ENCODE data around the gene MANSC1. TPM values are rescaled to one million over a fixed set of nuclear protein-coding genes. Genes with fewer than 3 reads are reported as not detected.

Gene MANSC1
- total RNA-seq (10 to 100 TPM in 8 of 9 donors, 1 to 10 TPM in 1; 6.3 to 25.3 (median 16.5) TPM), polyA plus RNA-seq (10 to 100 TPM in 1 of 3 donors, 1 to 10 TPM in 2; 3.9 to 24.3 (median 8.1) TPM)
- long read RNA-seq, donor 1, full-length matches to known transcripts, result 10 of 10 reads
- long read RNA-seq, donor 1, partial matches to known transcripts, result 0 of 10 reads
- long read RNA-seq, donor 1, other reads (novel, unspliced or antisense), result 0 of 10 reads
- long read RNA-seq, donor 2, full-length matches to known transcripts, result 1 of 1 reads
- long read RNA-seq, donor 2, partial matches to known transcripts, result 0 of 1 reads
- long read RNA-seq, donor 2, other reads (novel, unspliced or antisense), result 0 of 1 reads
- long read RNA-seq, donor 3, full-length matches to known transcripts, result 7 of 12 reads
- long read RNA-seq, donor 3, partial matches to known transcripts, result 0 of 12 reads
- long read RNA-seq, donor 3, other reads (novel, unspliced or antisense), result 5 of 12 reads
- long read RNA-seq, donor 4, full-length matches to known transcripts, result 10 of 11 reads
- long read RNA-seq, donor 4, partial matches to known transcripts, result 1 of 11 reads
- long read RNA-seq, donor 4, other reads (novel, unspliced or antisense), result 0 of 11 reads
- long read RNA-seq, donor 5, full-length matches to known transcripts, result 18 of 19 reads
- long read RNA-seq, donor 5, partial matches to known transcripts, result 0 of 19 reads
- long read RNA-seq, donor 5, other reads (novel, unspliced or antisense), result 1 of 19 reads
- long read RNA-seq, donor 6, full-length matches to known transcripts, result 6 of 8 reads
- long read RNA-seq, donor 6, partial matches to known transcripts, result 2 of 8 reads
- long read RNA-seq, donor 6, other reads (novel, unspliced or antisense), result 0 of 8 reads
- long read RNA-seq, donor 7, full-length matches to known transcripts, result 5 of 5 reads
- long read RNA-seq, donor 7, partial matches to known transcripts, result 0 of 5 reads
- long read RNA-seq, donor 7, other reads (novel, unspliced or antisense), result 0 of 5 reads
- long read RNA-seq, donor 8, full-length matches to known transcripts, result 11 of 11 reads
- long read RNA-seq, donor 8, partial matches to known transcripts, result 0 of 11 reads
- long read RNA-seq, donor 8, other reads (novel, unspliced or antisense), result 0 of 11 reads
- long read RNA-seq, donor 9, full-length matches to known transcripts, result 6 of 6 reads
- long read RNA-seq, donor 9, partial matches to known transcripts, result 0 of 6 reads
- long read RNA-seq, donor 9, other reads (novel, unspliced or antisense), result 0 of 6 reads
- long read RNA-seq, donor 10, full-length matches to known transcripts, result 3 of 3 reads
- long read RNA-seq, donor 10, partial matches to known transcripts, result 0 of 3 reads
- long read RNA-seq, donor 10, other reads (novel, unspliced or antisense), result 0 of 3 reads

DNA sequence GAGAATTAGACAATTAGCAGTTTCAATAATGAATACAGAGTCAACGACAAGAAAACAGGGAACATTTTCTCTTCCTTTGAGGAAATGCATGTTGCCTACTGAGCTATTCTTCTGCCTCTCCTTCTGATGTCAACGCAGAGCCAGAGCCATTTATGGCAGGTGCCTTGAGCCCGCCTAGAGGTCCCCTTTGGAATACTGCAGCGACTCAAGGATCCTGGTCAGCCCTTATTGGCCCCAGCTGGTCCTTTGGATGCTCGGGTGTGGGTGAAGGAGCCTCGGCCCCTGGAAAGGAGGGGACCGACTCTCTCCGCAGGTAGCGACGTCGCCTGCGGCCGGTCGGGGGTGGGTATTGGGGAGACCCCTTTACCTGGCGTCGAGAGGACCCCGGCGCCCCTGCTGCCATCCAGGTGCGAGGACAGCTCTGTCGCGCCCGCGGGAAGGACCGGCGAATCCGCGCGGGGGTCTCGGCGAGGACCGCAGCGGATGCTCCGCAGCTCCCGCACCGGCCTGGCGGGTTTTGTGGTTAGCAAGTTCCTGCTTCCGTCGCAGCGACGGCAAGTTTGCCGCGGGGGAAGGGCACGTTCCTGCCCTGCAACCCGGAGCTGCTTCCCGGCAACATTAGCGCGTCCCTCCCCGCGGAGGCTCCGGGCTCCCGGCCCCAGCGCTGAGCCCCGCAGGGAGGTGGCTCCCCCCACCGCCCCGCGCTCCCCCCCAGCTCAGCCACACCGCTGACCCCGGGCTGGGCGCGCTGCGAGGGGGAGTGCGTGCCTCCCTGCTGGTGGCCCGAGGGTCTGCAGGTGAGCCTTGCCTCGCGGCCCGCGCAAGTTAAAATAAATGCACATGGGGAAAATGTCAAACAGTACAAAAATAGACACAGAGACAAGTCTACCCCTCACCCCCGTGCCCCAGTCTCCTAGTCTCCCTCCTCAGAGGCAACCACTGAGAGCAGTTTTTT is at the start of gene MANSC1:
Gene MANSC1 (minus strand): TSS at position 532 of the 955 bp plus-strand sequence. CDS start 6,928 bp downstream, outside the sequence.
- Histone ChIP-seq H3K36me3 (replicated peaks in 1 of 2) (no peaks in the 10 kb centered on the region), H3K27me3 (no peaks in the 10 kb centered on the region), H3K4me1 (replicated peaks in 1 of 2) (peaks cover 0 to 12% of the 10 kb centered on the region in 2 donors), H3K27ac (peak within 1 kb of the TSS in 3 of 5 donors; percentile 45 to 75 (median 72)), H3K9me3 (replicated peaks in 1 of 3) (no peaks in the 10 kb centered on the region), H3K4me3 (peak within 1 kb of the TSS in 3 of 4 donors; percentile 27 to 69 (median 65))
- peak in 5 of 6 experiments; percentile 32 to 56 (median 42) for TF ChIP-seq CTCF (IDR thresholded peaks at IDR 0.05)
- TF ChIP-seq POLR2A (IDR thresholded peaks at IDR 0.05), result peak; percentile 57 to 67
- intact Hi-C loops (cut with DNase I), result no loop called here
- 0 to 2% (median 1%) methylated on average over 14 to 68 of the region's 68 CpGs for WGBS, 4 donors
- DNase-seq, result peak; percentile 60 to 81 (median 72)

DNA sequence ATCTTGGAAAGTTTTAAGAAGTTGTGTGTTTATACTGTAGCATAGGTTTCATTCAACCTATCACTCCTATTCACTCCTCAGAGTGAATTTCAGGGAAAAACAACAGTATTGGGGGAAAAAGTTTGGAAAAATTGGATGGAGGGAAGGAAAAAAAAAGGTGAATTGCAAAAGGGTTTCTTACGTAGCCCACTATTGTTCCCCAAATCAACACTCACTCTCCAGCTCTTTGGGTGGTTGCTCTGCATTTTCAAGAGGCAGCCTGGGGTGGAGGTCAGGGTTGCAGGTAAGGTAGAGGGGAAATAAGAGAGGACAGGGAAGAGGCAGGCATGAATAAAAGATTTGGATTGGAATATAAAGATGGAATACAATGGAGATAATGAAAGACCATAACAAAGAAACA is 49.1 kb upstream of the MANSC1 start:
- Histone ChIP-seq H3K27me3 (no peaks in the 10 kb centered on the region), H3K4me3 (no peak overlapping the region), H3K27ac (peak overlapping the region in 2 of 5 donors; percentile 11 to 68), H3K9me3 (replicated peaks in 1 of 3) (no peaks in the 10 kb centered on the region), H3K4me1 (replicated peaks in 1 of 2) (peaks cover 12 to 36% of the 10 kb centered on the region in 2 donors), H3K36me3 (replicated peaks in 1 of 2) (no peaks in the 10 kb centered on the region)
- TF ChIP-seq POLR2A (IDR thresholded peaks at IDR 0.05), result no peak
- TF ChIP-seq CTCF (IDR thresholded peaks at IDR 0.05), result no peak
- 92 to 100% (median 96%) methylated on average over 1 of the region's 1 CpG for WGBS, 4 donors
- no peak for DNase-seq
- intact Hi-C loops (cut with DNase I), result no loop called here

DNA sequence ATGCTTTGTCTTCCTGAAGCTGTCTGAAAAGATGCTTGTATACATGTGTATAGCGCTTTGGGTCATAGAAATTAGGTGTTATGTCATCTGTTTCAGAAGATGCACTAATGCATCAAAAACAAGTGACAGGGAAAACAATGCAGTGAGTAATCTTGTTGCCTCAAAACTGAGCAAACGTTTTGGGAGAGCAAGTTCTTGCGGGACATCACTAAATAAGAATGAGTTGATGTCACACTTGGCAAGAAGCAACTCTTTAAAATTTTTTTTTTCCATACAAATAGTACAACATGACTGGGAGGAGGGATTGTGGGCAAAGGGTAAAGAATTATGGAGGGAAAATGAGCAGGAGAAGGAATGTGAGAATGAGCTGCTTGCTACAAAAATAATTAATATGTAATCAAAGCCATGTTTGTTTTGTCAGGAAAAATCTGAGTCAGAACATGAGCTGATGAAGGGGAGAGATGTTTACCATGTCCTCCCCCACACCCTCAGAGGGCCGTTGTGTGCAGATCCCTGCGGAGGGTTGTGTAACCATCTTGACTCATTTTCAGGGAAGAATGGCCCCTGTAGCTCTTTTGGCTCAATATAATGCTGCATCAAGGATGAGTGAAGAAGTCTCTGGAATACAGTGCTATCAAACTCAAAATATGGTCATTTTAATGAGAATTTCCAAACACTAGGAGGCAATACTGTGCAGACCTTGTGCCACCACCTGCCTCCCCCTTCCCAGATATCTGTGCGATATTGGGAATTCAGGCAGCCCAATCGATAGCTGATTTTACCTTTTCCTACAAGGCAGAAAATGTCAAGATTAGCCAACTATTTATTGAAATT is 48.2 kb upstream of the MANSC1 start:
- DNase-seq, result peak in 5 of 7 donors; percentile 35 to 77 (median 70)
- TF ChIP-seq CTCF (IDR thresholded peaks at IDR 0.05) (peak in 2 of 6 experiments; percentile 13 to 26), POLR2A (IDR thresholded peaks at IDR 0.05) (no peak)
- H3K27ac ChIP-seq, result peak overlapping the region in 3 of 5 donors; percentile 22 to 79 (median 68)
- WGBS, 4 donors, result 52 to 61% (median 61%) methylated on average over 7 of the region's 7 CpGs
- intact Hi-C loops (cut with DNase I), result no loop called here
- no peaks in the 10 kb centered on the region for H3K36me3 ChIP-seq (replicated peaks in 1 of 2)
- no peaks in the 10 kb centered on the region for H3K9me3 ChIP-seq (replicated peaks in 1 of 3)
- H3K4me1 ChIP-seq (replicated peaks in 1 of 2), result peaks cover 12 to 27% of the 10 kb centered on the region in 2 donors
- no peak overlapping the region for H3K4me3 ChIP-seq
- no peaks in the 10 kb centered on the region for H3K27me3 ChIP-seq
